Measurements from ENCODE around the gene SPARCL1. TPM values are rescaled to one million over a fixed set of nuclear protein-coding genes. Genes with fewer than 3 reads are reported as not detected.

Gene SPARCL1
- polyA plus RNA-seq, 3 donors, result not detected

GRCh38 chr4:87532109-87532508 lies 2.9 kb upstream of the SPARCL1 start:
- Histone ChIP-seq H3K27me3 (ENCODE audit: control insufficient read depth in 2 of 2, insufficient read depth in 2 of 2, low read length in 2 of 2) (no peaks in the 10 kb centered on the region), H3K4me2 (replicated peaks; ENCODE audit: extremely low read depth, low read length, poor library complexity, severe bottlenecking) (no peak overlapping the region), H3K79me2 (ENCODE audit: insufficient read depth, low read length) (no peaks in the 10 kb centered on the region), H3K36me3 (replicated peaks in 1 of 2; ENCODE audit: control insufficient read depth in 1 of 2, insufficient read depth in 2 of 2, low read length in 2 of 2) (no peaks in the 10 kb centered on the region), H4K20me1 (ENCODE audit: insufficient read depth, low read length) (no peaks in the 10 kb centered on the region), H3K9ac (ENCODE audit: insufficient read depth, low read length, poor library complexity, severe bottlenecking) (no peak overlapping the region), H3K4me3 (replicated peaks in 1 of 3; ENCODE audit: low read depth in 2 of 3, low read length in 3 of 3) (no peak overlapping the region), H3K4me1 (ENCODE audit: control insufficient read depth in 1 of 2, insufficient read depth in 2 of 2, low read length in 2 of 2) (no peaks in the 10 kb centered on the region), H3K9me3 (replicated peaks in 1 of 2; ENCODE audit: control insufficient read depth in 1 of 2, insufficient read depth in 1 of 2, low read length in 2 of 2) (no peaks in the 10 kb centered on the region), H3K27ac (ENCODE audit: low read depth in 1 of 2, low read length in 2 of 2) (no peak overlapping the region), H2AFZ (ENCODE audit: insufficient read depth, low read depth, low read length, poor library complexity, severe bottlenecking) (no peak overlapping the region)
- Mint-ChIP-seq H3K9me3 (peaks cover 0 to 8% (median 2%) of the 10 kb centered on the region in 7 donors), H3K36me3 (no peaks in the 10 kb centered on the region), H3K27me3 (ENCODE audit: low read depth in 3 of 3) (peaks cover 0 to 4% (median 0%) of the 10 kb centered on the region in 3 donors), H3K27ac (no peak overlapping the region), H3K4me3 (no peak overlapping the region), H3K4me1 (no peaks in the 10 kb centered on the region)
- TF ChIP-seq, protein P1, sequence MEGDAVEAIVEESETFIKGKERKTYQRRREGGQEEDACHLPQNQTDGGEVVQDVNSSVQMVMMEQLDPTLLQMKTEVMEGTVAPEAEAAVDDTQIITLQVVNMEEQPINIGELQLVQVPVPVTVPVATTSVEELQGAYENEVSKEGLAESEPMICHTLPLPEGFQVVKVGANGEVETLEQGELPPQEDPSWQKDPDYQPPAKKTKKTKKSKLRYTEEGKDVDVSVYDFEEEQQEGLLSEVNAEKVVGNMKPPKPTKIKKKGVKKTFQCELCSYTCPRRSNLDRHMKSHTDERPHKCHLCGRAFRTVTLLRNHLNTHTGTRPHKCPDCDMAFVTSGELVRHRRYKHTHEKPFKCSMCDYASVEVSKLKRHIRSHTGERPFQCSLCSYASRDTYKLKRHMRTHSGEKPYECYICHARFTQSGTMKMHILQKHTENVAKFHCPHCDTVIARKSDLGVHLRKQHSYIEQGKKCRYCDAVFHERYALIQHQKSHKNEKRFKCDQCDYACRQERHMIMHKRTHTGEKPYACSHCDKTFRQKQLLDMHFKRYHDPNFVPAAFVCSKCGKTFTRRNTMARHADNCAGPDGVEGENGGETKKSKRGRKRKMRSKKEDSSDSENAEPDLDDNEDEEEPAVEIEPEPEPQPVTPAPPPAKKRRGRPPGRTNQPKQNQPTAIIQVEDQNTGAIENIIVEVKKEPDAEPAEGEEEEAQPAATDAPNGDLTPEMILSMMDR (IDR thresholded peaks at IDR 0.05), result no peak
- WGBS (ENCODE audit: insufficient coverage), result no CpG with 5 or more reads among the region's 1 CpG
- DNase-seq, result no peak
- intact Hi-C loops (cut with micrococcal nuclease), result no loop called here

- Histone ChIP-seq H3K4me2 (replicated peaks; ENCODE audit: extremely low read depth, low read length, poor library complexity, severe bottlenecking) (no peak overlapping the region), H3K9me3 (replicated peaks in 1 of 2; ENCODE audit: control insufficient read depth in 1 of 2, insufficient read depth in 1 of 2, low read length in 2 of 2) (no peaks in the 10 kb centered on the region), H3K27me3 (ENCODE audit: control insufficient read depth in 2 of 2, insufficient read depth in 2 of 2, low read length in 2 of 2) (no peaks in the 10 kb centered on the region), H3K9ac (ENCODE audit: insufficient read depth, low read length, poor library complexity, severe bottlenecking) (no peak overlapping the region), H3K4me1 (ENCODE audit: control insufficient read depth in 1 of 2, insufficient read depth in 2 of 2, low read length in 2 of 2) (no peaks in the 10 kb centered on the region), H4K20me1 (ENCODE audit: insufficient read depth, low read length) (no peaks in the 10 kb centered on the region), H3K4me3 (replicated peaks in 1 of 3; ENCODE audit: low read depth in 2 of 3, low read length in 3 of 3) (no peak overlapping the region), H3K36me3 (replicated peaks in 1 of 2; ENCODE audit: control insufficient read depth in 1 of 2, insufficient read depth in 2 of 2, low read length in 2 of 2) (no peaks in the 10 kb centered on the region), H2AFZ (ENCODE audit: insufficient read depth, low read depth, low read length, poor library complexity, severe bottlenecking) (no peak overlapping the region), H3K79me2 (ENCODE audit: insufficient read depth, low read length) (no peaks in the 10 kb centered on the region), H3K27ac (ENCODE audit: low read depth in 1 of 2, low read length in 2 of 2) (no peak overlapping the region)
- DNase-seq, result no peak
- TF ChIP-seq, protein P1 (IDR thresholded peaks at IDR 0.05), result no peak
- no peak overlapping the region for H3K4me3 Mint-ChIP-seq
- WGBS (ENCODE audit: insufficient coverage), result no CpG with 5 or more reads among the region's 5 CpGs
- peaks cover 0 to 8% (median 0%) of the 10 kb centered on the region in 7 donors for H3K9me3 Mint-ChIP-seq
- no peaks in the 10 kb centered on the region for H3K36me3 Mint-ChIP-seq
- no peaks in the 10 kb centered on the region for H3K4me1 Mint-ChIP-seq
- peaks cover 0 to 4% (median 0%) of the 10 kb centered on the region in 3 donors for H3K27me3 Mint-ChIP-seq (ENCODE audit: low read depth in 3 of 3)
- intact Hi-C loops (cut with micrococcal nuclease), result no loop called here
- H3K27ac Mint-ChIP-seq, result no peak overlapping the region
Measured at GRCh38 chr4:87531621-87532020, 2.4 kb upstream of the SPARCL1 start.

Measured in CD14-positive monocyte (primary cell).